SK-N-SH (cell line): ENCODE data around the gene MICALL1. TPM values are rescaled to one million over a fixed set of nuclear protein-coding genes. Genes with fewer than 3 reads are reported as not detected.
A peak's percentile ranks its signal among the peaks of the same experiment; 100 is the strongest.

Experiments
- GATA2 ChIP-seq: sonication (generic); formaldehyde crosslinking; IDR thresholded peaks from 2 replicates; pipeline ENCODE4 v1.5.0; 2020; ENCODE audit warnings: mild to moderate bottlenecking, missing genetic modification reagents
- MEF2A ChIP-seq: IDR thresholded peaks from 2 replicates; pipeline ENCODE4 v1.4.0; 2012; ENCODE audit warnings: low read depth, borderline replicate concordance
- MXI1 ChIP-seq: IDR thresholded peaks from 2 replicates; pipeline ENCODE4 v1.6.1; 2012; ENCODE audit warnings: mild to moderate bottlenecking, low read depth, low read length, improper control_type of control experiment
- RFX5 ChIP-seq: IDR thresholded peaks from 2 replicates; pipeline ENCODE4 v1.6.1; 2012; ENCODE audit warnings: mild to moderate bottlenecking, improper control_type of control experiment, low read length
- SIN3A ChIP-seq: IDR thresholded peaks from 2 replicates; pipeline ENCODE4 v1.6.1; 2012; ENCODE audit warnings: low read depth, mild to moderate bottlenecking, low read length, moderate library complexity, borderline replicate concordance
- SMC3 ChIP-seq: IDR thresholded peaks from 2 replicates; pipeline ENCODE4 v1.6.1; 2012; ENCODE audit warnings: low read depth, low read length, improper control_type of control experiment
- TAF1 ChIP-seq: IDR thresholded peaks from 2 replicates; pipeline ENCODE4 v1.6.1; 2012; ENCODE audit warnings: low read depth, mild to moderate bottlenecking, low read length, moderate library complexity, borderline replicate concordance
- YY1 ChIP-seq: IDR thresholded peaks from 2 replicates; pipeline ENCODE4 v1.4.0; 2012; ENCODE audit warnings: low read depth, mild to moderate bottlenecking
- polyA plus RNA-seq, 3 experiments: library from polyadenylated mRNA; depleted of rRNA; stranded (reverse); fragments of >200 nt; gene quantifications; 2 replicates each; pipeline ENCODE4 v1.2.3, GENCODE V29; 2012
- TF ChIP-seq, protein P1 (sequence below): fragments of 150-350 bp; IDR thresholded peaks from 2 replicates; pipeline ENCODE4 v1.6.1; 2017; ENCODE audit warnings: antibody characterized with exemption, low read length, low read depth, borderline replicate concordance
- TF ChIP-seq, protein P2 (sequence below): IDR thresholded peaks from 2 replicates; pipeline ENCODE4; 2012
- TF ChIP-seq, protein P3 (sequence below): IDR thresholded peaks from 2 replicates; pipeline ENCODE4 v1.4.0; 2012; ENCODE audit warnings: low read depth, borderline replicate concordance
- TF ChIP-seq, protein P4 (sequence below): IDR thresholded peaks from 2 replicates; pipeline ENCODE4 v1.4.0; 2012; ENCODE audit warnings: low read depth, borderline replicate concordance
- TF ChIP-seq, protein P5 (sequence below): fragments of 200-600 bp; sonication (generic); IDR thresholded peaks from 2 replicates; pipeline ENCODE4 v1.6.1; 2017; ENCODE audit warnings: antibody characterized with exemption, mild to moderate bottlenecking, moderate library complexity

MICALL1 gene
- polyA plus RNA-seq, 1 of the 3 experiments (the other 2 are of a cell fraction), result 12.9 TPM

DNA sequence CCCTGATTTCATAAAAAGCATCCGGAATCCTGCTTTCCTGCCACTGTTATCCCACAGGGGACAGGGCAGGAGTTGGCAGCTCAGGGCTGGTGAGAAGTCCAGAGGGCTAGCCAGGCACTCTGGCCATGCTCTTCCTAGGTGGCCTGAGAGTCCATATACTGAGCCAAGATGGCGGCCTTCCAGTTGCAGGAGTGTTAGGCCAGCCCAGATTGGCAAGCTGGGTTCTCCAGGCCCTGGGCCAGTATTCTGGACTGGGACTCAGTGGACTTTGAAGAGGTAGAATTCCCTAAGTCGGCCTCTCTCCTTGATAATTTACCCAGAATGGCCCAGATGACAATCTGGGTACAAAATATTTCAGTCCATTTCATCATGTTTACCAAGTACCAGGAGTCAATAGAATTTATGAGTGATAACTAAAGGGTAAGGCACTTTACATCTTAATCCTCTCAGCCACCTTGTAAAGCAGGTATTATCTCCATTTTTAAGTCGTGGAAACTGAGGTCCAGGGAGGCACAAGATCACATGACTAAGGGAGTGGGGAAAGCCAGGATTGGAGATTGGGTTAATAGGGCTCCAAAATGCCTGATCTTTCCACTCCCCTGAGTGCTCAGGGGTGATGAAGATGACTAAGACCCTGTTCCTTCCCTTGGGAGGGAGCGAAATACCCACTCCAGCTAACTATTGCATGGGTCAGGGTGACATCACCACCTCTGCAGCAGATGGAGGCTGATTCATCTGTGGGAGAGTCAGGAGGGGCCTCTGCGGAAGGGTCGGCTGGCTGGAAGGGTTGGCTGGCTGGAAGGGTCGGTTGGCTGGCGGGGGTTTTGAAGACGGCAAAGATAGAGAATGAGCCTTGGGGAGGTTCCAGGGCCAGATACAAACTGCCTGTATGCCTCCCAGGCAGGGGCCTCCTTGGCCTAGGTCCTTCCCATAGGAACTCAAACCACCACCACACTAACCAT, 1.2 kb upstream of the MICALL1 start (continued):
- TF ChIP-seq SIN3A, result no peak
- TF ChIP-seq TAF1, result no peak
- no peak for TF ChIP-seq MEF2A
- TF ChIP-seq, protein P1, sequence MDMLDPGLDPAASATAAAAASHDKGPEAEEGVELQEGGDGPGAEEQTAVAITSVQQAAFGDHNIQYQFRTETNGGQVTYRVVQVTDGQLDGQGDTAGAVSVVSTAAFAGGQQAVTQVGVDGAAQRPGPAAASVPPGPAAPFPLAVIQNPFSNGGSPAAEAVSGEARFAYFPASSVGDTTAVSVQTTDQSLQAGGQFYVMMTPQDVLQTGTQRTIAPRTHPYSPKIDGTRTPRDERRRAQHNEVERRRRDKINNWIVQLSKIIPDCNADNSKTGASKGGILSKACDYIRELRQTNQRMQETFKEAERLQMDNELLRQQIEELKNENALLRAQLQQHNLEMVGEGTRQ, result no peak
- no peak for TF ChIP-seq MXI1
- TF ChIP-seq, protein P2, sequence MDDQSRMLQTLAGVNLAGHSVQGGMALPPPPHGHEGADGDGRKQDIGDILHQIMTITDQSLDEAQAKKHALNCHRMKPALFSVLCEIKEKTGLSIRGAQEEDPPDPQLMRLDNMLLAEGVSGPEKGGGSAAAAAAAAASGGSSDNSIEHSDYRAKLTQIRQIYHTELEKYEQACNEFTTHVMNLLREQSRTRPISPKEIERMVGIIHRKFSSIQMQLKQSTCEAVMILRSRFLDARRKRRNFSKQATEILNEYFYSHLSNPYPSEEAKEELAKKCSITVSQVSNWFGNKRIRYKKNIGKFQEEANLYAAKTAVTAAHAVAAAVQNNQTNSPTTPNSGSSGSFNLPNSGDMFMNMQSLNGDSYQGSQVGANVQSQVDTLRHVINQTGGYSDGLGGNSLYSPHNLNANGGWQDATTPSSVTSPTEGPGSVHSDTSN, result peak; percentile 26; the same call in 1 of the 2 replicates
- TF ChIP-seq RFX5, result no peak
- TF ChIP-seq YY1, result peak; percentile 27; the same call in 1 of the 2 replicates
- TF ChIP-seq, protein P3, sequence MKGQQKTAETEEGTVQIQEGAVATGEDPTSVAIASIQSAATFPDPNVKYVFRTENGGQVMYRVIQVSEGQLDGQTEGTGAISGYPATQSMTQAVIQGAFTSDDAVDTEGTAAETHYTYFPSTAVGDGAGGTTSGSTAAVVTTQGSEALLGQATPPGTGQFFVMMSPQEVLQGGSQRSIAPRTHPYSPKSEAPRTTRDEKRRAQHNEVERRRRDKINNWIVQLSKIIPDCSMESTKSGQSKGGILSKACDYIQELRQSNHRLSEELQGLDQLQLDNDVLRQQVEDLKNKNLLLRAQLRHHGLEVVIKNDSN, result peak; percentile 50; the same call in 1 of the 2 replicates
- no peak for TF ChIP-seq GATA2 (CRISPR knock-in tag)
- TF ChIP-seq, protein P4, sequence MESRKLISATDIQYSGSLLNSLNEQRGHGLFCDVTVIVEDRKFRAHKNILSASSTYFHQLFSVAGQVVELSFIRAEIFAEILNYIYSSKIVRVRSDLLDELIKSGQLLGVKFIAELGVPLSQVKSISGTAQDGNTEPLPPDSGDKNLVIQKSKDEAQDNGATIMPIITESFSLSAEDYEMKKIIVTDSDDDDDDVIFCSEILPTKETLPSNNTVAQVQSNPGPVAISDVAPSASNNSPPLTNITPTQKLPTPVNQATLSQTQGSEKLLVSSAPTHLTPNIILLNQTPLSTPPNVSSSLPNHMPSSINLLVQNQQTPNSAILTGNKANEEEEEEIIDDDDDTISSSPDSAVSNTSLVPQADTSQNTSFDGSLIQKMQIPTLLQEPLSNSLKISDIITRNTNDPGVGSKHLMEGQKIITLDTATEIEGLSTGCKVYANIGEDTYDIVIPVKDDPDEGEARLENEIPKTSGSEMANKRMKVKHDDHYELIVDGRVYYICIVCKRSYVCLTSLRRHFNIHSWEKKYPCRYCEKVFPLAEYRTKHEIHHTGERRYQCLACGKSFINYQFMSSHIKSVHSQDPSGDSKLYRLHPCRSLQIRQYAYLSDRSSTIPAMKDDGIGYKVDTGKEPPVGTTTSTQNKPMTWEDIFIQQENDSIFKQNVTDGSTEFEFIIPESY, result no peak
- TF ChIP-seq, protein P5, sequence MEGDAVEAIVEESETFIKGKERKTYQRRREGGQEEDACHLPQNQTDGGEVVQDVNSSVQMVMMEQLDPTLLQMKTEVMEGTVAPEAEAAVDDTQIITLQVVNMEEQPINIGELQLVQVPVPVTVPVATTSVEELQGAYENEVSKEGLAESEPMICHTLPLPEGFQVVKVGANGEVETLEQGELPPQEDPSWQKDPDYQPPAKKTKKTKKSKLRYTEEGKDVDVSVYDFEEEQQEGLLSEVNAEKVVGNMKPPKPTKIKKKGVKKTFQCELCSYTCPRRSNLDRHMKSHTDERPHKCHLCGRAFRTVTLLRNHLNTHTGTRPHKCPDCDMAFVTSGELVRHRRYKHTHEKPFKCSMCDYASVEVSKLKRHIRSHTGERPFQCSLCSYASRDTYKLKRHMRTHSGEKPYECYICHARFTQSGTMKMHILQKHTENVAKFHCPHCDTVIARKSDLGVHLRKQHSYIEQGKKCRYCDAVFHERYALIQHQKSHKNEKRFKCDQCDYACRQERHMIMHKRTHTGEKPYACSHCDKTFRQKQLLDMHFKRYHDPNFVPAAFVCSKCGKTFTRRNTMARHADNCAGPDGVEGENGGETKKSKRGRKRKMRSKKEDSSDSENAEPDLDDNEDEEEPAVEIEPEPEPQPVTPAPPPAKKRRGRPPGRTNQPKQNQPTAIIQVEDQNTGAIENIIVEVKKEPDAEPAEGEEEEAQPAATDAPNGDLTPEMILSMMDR, result no peak
- no peak for TF ChIP-seq SMC3
- TF ChIP-seq, all 33 proteins: peak for 10
